Left lobe of liver (tissue), 2 donors: ENCODE results near the gene RNF40. TPM values are rescaled to one million over a fixed set of nuclear protein-coding genes. Genes with fewer than 3 reads are reported as not detected.

Experiments
- ATAC-seq: fragments of 200-7000 bp; cut with Tn5 transposase; one replicate; pipeline ENCODE4 v1.9.1; 2020; ENCODE audit warnings: mild to moderate bottlenecking, moderate library complexity
- DNase-seq: peaks from one replicate; pipeline ENCODE4 v3.0.0-alpha.2; 2020; ENCODE audit warnings: low spot score
- total RNA-seq: library from RNA; stranded (reverse); gene quantifications from one replicate; pipeline ENCODE4 v1.2.1, GENCODE V29; 2021
- donor health status: DM: no; HTN: no; CAD: no; lungs with moderate emphysema.
- donor health status: DM: no; HTN: yes; CAD: no.

The RNF40 gene
- total RNA-seq, 1 donor from 2014 or later = 35.7 TPM

- ATAC-seq (peak; percentile 55), DNase-seq (peak; percentile 76)
These were observed 21.5 kb upstream of the RNF40 start for GRCh38 chr16:30740364-30741251.

DNA sequence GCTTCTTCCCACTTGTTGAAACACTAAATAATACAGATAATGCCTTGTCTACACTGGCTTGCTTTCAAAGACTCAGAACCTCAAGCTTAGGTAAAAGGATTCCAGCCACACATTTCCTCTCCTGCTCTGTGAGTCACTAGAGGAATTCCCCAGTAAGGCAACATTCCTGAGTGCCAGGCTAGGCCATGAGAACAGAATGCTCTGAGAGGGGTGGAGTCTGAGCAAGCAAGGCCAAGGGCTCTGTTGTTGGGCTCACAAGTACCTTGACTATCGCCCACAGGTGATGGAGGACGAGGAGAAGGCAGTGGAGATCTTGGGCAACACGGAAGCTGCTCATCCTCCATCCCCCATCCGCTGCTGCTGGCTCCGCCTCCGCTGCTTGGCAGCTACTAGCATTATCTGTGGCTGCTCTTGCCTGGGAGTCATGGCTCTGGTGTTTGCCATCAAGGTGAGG is 20.6 kb upstream of the RNF40 start:
- peak; percentile 75 for DNase-seq
- ATAC-seq = peak; percentile 73

GRCh38 chr16:30743716-30744115 is 18.4 kb upstream of the RNF40 start:
- DNase-seq (no peak), ATAC-seq (no peak)

DNA sequence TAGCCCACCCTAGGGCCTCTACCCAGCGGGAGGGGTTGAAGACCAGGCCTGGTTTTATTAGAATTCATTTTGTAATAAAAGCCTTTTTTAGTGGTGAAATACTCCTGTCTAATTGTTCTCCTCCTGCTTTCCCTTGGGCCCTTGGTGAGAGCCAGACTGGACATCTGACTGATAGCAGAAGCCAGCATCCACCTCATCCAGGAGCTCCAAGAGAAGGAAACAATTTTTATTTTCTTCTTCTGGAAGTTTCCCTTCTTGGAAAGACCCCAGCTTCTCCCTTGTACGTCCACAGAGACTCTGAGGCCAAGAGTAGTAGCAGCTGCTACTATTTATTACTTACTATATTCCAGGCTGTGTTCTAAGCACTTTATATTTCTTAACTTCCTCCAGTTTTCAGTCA is 17.9 kb upstream of the RNF40 start:
- no peak for DNase-seq
- ATAC-seq = no peak

GRCh38 chr16:30745082-30745481 is 17.0 kb upstream of the RNF40 start:
- DNase-seq = no peak

DNA sequence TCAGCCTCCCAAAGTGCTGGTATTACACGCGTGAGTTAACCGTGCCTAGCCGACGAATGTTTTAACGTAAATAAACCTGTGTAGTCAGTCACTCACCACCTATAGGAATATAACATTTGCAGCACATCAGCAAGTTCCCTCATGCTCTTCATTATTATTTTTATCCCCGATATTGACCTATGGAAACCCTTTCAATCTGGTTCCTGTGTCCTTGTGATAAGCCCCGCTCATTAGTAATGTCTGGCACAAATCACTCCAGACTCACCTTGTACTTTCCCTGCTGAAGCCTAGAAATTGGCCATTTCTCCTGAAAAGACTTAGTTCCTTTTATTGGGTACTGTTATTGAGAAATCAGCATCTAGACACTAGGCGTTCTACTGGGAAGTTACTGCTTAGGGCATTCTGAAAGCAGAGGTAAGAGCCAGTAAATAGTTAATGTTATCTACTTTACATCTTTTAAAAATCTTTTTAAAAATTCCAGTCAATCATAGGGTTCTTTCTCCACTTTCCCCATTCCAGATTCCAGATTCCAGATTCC is 15.4 kb upstream of the RNF40 start:
- no peak for DNase-seq
- no peak for ATAC-seq

More at GRCh38 chr16:30745082-30745481, 17.0 kb upstream of the RNF40 start:
- ATAC-seq = peak; percentile 50

- DNase-seq = no peak
- no peak for ATAC-seq
These were observed 14.8 kb upstream of the RNF40 start for GRCh38 chr16:30747331-30747730.

DNA sequence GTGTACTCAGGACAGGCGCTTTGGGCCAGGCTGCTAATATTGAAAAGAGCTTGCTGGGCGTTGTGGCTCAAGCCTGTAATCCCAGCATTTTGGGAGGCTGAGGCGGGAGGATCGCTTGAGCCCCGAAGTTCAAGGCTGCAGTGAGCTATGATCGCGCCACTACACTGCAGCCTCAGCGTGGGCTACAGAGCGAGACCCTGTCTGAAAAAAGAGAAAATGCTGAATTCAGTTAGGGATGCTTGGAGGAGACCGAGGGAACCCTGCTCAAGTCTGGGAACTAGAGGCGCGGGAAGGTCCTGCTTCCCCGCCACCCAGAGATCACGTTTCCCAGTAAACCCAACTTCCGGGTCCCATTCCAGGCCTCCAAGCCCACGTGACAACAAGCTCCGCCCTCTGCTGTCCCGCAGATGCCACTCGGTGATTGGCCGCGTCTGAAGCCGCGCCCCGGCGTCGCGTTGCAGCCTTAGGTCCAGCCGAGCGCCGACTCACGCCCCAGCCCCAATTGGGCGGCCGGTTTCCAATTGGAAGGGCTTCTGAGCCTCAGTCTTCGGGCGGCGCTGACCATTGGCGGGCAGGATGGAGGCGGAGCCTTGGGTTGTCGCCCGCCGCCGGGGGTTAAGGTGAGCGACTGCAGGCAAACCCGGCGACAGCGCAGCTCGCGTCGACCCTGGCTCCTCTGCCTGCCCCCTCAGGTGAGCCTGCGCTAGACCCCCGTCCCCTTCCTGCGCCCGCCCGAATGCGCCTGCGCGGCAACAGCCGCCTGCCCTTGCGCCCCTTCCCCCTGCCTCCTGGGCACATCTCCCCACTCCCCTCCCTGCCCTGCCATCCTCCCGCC is 14.1 kb upstream of the RNF40 start, which contains the start of gene PHKG2:
Gene PHKG2 (plus strand): TSS at position 627 of the 835 bp plus-strand sequence. CDS start 396 bp downstream, outside the sequence.
- ATAC-seq (peak; percentile 93), DNase-seq (peak; percentile 100)

DNA sequence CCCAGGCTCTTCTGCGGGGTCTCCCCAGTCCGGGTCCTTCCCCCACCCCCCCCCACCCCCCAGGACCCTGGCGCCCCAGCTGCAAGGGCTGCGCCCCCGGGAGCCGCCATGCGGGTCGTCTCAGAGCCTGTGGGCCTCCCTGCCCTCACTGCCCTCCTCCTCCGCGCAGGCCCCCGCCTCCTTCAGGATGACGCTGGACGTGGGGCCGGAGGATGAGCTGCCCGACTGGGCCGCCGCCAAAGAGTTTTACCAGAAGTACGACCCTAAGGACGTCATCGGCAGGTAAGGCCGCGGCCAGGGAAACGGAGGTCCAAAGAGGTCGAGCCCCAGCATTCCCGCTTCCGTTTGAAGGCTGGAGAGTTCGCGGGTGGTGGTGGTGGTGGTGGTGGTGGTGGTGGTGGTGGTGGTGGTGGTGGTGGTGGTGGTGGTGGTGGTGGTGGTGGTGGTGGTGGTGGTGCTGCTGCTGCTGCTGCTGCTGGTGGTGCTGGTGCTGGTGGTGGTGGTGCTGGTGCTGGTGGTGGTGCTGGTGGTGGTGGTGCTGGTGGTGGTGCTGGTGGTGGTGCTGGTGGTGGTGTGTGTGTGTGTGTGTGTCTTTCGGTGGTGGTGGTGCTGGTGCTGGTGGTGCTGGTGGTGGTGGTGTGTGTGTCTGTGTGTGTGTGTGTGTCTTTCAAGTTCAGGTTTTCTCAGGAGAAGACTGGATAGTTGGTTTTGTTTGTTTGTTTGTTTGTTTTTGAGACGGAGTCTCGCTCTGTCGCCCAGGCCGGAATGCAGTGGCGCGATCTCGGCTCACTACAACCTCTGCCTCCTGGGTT is 13.3 kb upstream of the RNF40 start:
- peak; percentile 40 for ATAC-seq
- DNase-seq = peak; percentile 65

- DNase-seq (no peak), ATAC-seq (no peak)
These were observed 11.9 kb upstream of the RNF40 start for GRCh38 chr16:30750201-30750600.

DNA sequence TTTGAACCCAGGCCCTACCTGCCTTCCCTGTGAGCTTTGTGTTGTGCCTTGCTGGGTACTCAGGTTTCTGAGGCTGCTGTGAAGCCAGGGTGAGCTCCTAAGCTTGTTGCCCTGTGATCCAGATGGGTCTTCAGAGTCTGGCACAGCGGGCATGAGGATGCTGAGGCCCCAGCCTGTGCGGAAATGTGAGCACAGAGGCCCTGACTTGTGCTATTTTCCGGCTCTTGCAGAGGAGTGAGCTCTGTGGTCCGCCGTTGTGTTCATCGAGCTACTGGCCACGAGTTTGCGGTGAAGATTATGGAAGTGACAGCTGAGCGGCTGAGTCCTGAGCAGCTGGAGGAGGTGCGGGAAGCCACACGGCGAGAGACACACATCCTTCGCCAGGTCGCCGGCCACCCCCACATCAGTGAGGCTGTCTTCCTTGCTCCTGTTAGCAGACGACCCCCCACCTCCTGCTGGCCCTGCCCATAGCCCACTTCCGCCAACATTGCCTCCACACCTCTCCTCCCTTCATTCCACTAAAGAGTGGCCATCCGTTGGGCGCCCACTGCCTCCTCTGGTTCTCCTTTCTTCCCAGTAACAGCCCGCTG is 11.2 kb upstream of the RNF40 start:
- ATAC-seq (no peak), DNase-seq (no peak)

DNA sequence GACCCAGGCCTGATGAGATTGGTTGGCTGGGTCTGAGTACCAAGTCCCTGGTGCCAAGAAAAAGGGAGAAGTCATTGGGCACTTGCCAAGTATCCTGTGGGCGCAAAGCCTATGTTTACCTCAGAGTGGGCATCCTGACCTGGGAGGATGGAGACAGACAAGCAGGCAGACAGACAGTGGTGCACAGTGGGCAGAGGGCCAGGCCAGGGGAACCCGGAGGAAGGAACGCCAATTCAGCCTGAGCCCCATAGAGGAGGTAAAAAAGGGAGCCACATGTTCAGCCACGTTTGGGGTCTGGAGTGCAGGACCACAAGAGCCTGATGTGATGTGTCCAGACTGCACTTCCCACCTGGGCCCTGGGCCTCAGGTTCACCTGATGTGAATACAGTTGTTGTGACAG is 8.5 kb upstream of the RNF40 start:
- DNase-seq (no peak), ATAC-seq (peak; percentile 16)

- DNase-seq = no peak
These were observed 6.0 kb upstream of the RNF40 start for GRCh38 chr16:30755955-30756780.

DNA sequence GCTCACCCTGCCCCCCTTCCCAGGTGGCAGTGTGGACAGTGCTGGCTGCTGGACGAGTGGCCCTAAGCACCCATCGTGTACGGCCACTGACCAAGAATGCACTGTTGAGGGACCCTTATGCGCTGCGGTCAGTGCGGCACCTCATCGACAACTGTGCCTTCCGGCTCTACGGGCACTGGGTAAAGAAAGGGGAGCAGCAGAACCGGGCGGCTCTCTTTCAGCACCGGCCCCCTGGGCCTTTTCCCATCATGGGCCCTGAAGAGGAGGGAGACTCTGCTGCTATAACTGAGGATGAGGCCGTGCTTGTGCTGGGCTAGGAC is 5.4 kb upstream of the RNF40 start:
- no peak for DNase-seq
- ATAC-seq = no peak

More at GRCh38 chr16:30755955-30756780, 6.0 kb upstream of the RNF40 start:
- no peak for ATAC-seq

DNA sequence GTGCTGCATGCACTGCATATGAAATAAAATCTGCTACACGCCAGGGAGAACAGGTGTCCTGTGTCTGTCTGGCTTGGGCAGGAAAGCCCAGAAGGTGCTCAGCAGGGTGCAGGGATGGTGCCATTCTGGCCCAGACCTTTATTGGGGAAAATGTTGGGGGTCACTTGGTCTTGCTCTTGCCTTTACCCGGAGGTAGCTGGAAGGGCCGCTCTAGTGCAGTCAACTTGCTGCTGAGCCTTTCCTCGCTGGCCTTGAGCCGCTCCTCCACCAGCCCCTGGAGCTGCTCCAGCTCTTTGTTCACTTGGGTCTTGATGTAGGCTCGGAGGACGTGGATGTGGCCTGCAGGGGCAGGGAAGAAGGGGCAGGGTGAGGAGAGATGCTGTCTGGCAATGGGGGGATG is 4.8 kb upstream of the RNF40 start:
- ATAC-seq = no peak

GRCh38 chr16:30758988-30759491 is 3.1 kb upstream of the RNF40 start:
- ATAC-seq (no peak), DNase-seq (no peak)

More for the DNA sequence above, 4.8 kb upstream of the RNF40 start:
- DNase-seq = no peak

DNA sequence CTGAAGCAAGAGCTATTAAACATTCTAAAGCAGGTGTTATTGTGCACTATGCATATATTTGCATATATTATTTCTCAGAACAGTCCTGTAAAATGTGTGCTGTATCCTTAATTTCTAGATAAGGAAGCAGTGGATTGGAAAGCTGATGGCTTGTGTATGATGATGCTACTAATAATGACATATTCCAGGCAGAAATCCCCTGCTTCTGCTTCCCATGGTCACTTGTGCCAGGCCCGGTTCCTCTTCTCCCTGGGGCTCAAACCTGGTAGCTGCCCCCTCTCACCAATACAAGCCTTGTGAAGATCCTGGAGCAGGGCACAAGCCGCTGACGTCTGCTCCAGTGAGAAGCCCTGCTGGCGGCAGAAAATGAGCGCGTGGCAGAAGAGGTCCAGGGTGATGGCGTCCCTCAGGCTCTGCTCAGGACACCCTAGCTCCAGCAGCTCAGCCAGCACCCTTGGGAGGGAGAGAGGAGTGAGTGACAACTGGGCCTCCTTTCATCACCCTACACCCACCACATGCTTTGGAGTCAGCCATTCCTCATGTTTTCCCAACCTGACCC is 2.0 kb upstream of the RNF40 start:
- DNase-seq (no peak), ATAC-seq (no peak)

DNA sequence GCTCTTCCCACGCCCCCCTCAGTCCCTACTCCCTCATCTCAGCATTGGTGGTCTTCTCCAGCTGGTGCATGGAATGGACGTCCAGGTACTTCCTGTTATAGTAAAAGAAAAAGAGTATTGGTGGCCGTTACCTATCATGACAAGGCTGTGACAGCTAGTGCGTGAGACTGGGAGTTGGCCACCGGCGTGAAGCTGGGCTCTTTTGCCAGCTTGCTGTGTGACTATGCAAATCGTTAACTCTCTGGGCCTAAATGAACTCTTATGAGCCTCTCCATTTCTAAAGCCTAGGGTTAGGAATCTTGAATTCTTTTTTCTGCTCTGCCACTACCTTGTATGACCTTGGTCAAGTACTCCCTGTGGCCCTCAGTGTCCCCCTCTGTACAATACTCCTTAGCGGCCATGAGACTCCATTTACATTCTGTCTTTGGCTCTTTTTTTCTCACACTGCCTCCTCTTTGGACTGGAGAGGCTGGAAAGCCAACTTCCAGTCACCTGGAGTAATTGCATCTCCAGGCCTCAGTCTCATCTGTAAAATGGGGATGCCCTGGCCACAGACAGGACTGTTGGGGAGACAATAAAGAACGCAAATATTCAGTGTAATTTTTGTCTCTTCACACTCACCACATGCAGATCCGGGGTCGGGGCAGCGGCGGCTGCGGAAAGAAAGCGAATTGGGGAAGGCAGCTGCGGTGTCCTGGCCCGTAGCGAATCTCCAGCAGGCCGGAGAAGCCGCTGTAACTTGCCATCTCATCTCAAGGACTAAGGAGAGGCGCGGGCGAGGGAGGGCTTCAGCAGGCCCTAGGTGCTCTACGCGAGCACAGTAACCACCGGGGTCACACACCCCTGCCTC is 1.3 kb upstream of the RNF40 start:
- ATAC-seq = no peak

More for the DNA sequence above, 1.3 kb upstream of the RNF40 start:
- DNase-seq = no peak
